Ovary (tissue), 9 donors: ENCODE data around the gene GSTM3. TPM values are rescaled to one million over a fixed set of nuclear protein-coding genes. Genes with fewer than 3 reads are reported as not detected.

Experiments
- DNase-seq, 5 donors: peaks; one replicate each; pipeline ENCODE4 v3.0.0-alpha.2; 2019 to 2020
- H3K27ac ChIP-seq, 2 donors: fragments of 200-600 bp; one replicate each; pipeline versions ENCODE4 v1.5.1 to v1.8.0; 2019 to 2022
- H3K27me3 ChIP-seq: fragments of 200-600 bp; one replicate; pipeline ENCODE4 v1.8.0; 2022
- H3K36me3 ChIP-seq: fragments of 200-600 bp; sonication (generic); one replicate; pipeline ENCODE4 v1.5.1; 2019
- H3K4me1 ChIP-seq: one replicate; pipeline ENCODE4 v1.8.1; 2013; ENCODE audit warnings: mild to moderate bottlenecking, moderate library complexity; ENCODE audit not compliant: insufficient read depth
- H3K4me3 ChIP-seq: fragments of 200-600 bp; sonication (generic); one replicate; pipeline ENCODE4 v1.5.1; 2017
- H3K9me3 ChIP-seq, 2 donors: fragments of 200-600 bp in 1 of 2; sonication (generic) in 1 of 2; one replicate each; pipeline versions ENCODE4 v1.5.1 to v1.8.1; 2013 to 2019; ENCODE audit warnings: mild to moderate bottlenecking in 1 of 2, moderate library complexity in 1 of 2
- CTCF ChIP-seq, 3 donors: fragments of 450-650 bp in 2 of 3; fragments of 200-600 bp in 1 of 3; IDR thresholded peaks; one replicate each; pipeline versions ENCODE4 v1.5.1 to v1.8.0; 2016 to 2022; ENCODE audit warnings: antibody characterized with exemption in 3 of 3, mild to moderate bottlenecking in 1 of 3
- EP300 ChIP-seq: sonication (generic); formaldehyde crosslinking; IDR thresholded peaks from one replicate; pipeline ENCODE4 v1.6.1; 2017; ENCODE audit warnings: antibody characterized with exemption
- POLR2A ChIP-seq: fragments of 450-650 bp; IDR thresholded peaks from one replicate; pipeline ENCODE4 v1.6.1; 2017; ENCODE audit warnings: antibody characterized with exemption, mild to moderate bottlenecking, moderate library complexity
- WGBS, 3 donors: extraction: QIAGEN DNeasy Blood & Tissue Kit in 1 of 3; methylation state at CpG; one replicate each; pipeline versions ENCODE4 v1.1.5 to v1.1.7; 2013 to 2017; 5-methylcytosine and 5-hydroxymethylcytosine counted together
- intact Hi-C, 4 donors: fragments of 100-400 bp; cut with DNase I; formaldehyde crosslinking; loops; one replicate each; pipeline versions ENCODE4 v1.11.0 to v1.15.1; 2022 to 2023
- polyA plus RNA-seq, 2 donors: library from polyadenylated mRNA; stranded (reverse); fragments of 200-250 nt in 1 of 2; fragments of 350-450 nt in 1 of 2; fragmentation: Illumina TruSeq in 1 of 2; extraction: RNeasy Lipid Tissue Mini Kit (QIAGEN cat#74804) in 1 of 2; gene quantifications; one replicate each; pipeline ENCODE4 v1.2.3, GENCODE V29; 2013 to 2014
- total RNA-seq, 7 donors: library from RNA; depleted of rRNA in 2 of 7; stranded (reverse); fragments of >200 nt in 2 of 7; fragmentation: NEBNext Ultra II Directional in 3 of 7; extraction: Animal tissue kit (Norgen Biotek cat#: 25700) in 3 of 7; gene quantifications; one replicate each; pipeline versions ENCODE4 v1.1.0 to v1.2.4, GENCODE V29; 2016 to 2023
- donor health status: DM: no; HTN: no; CAD: no; lungs with moderate emphysema.
- donor health status: DM: no; HTN: no; CAD: no.
- donor health status: Bipolar disorder and iron deficiency.
- donor health status: DM: yes; HTN: yes; CAD: no.
- donor health status: DM: no; HTN: no; CAD: no.
- donor health status: DM: yes; HTN: yes; CAD: no.

The GSTM3 gene
- total and polyA plus RNA-seq, 9 donors: 75.8 to 278 (median 147) TPM

DNA sequence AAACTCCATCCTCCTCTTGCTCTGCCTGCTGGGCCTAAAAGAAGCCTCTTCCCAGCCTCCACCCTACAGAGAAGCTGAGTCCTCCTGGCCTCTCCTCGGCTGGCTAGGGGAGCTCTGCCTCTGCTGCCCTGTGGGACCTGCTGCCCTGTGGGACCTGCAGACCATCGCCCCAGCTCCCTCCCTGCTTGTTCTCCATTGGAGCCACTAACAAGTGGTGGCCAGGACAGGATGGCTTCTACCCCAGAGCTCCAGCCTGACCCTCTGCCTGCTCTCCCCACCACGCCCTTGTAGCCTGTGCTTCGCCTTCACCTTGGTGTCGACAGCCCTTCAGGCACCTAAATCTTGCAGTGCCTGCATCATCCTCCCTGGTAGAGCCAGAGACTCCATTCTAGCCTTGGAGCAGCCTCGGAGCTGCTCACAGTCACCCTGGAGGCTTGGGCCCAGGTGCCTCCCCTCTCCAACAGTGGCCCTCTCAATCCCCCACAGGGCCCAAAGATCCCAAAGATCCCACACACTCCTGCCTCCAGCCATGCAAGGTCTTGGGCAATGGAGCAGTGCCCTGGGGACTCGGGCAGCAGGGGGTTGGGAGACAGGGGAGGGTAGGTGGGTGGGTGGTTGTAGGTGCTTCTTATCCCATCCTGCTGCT lies 19.9 kb upstream of the GSTM3 start:
- H3K36me3 ChIP-seq: no peaks in the 10 kb centered on the region
- WGBS, 3 donors: 94 to 95% (median 94%) methylated on average over 7 of the region's 7 CpGs
- DNase-seq: peak; percentile 5 to 30 (median 18)
- H3K27me3 ChIP-seq: no peaks in the 10 kb centered on the region
- no peaks in the 10 kb centered on the region for H3K9me3 ChIP-seq
- intact Hi-C loops: no loop called here
- TF ChIP-seq EP300 (no peak), CTCF (IDR thresholded peaks at IDR 0.05) (no peak), POLR2A (no peak)
- no peak overlapping the region for H3K4me3 ChIP-seq
- H3K4me1 ChIP-seq: peaks cover 20% of the 10 kb centered on the region
- H3K27ac ChIP-seq: no peak overlapping the region

DNA sequence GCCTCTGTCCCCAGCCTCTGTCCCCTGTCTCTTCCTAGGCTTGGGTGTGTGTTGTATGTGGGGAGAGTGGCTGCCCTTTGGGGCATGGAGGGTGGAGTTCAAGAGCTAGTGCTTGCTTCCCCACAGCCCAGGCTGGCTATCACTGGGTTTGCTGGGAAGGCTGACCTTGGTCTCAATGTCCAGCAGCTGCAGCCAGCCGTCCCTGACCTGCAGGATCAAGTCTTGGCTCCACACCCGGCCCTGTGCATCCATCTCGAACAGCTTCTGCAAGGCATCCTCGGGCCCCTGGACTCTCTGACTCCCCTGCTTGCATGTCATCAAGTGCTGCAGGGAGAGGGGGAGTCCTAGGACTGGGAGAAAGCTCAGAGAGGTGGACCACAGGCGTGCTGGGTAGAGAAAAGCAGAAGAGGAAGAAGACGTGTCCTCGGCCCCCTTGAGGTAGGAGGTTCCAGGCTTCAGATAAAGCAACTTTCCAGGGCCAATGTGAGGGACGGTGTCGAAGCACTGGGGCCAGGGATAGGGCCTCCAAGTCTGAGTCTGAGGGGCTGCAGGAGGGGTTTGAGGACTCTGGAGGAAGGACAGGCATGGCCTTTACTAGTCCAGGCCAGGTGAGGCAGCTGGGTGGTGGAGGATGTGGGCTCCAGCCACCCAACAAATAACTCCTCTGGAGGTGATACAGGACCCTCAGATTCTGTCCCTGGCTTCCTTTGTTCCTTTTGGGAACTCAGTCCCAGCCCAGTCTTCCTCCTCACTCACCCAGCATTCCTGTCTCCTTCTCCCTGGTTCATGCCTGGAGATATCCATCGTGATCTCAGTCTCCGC lies 18.9 kb upstream of the GSTM3 start:
- no peaks in the 10 kb centered on the region for H3K27me3 ChIP-seq
- DNase-seq: peak; percentile 20 to 71 (median 42)
- intact Hi-C loops: loop anchor here in 1 of 4 donors (5.0 kb wide), 1 partner anchor 92 kb away; the partner anchor contains the start of gene GSTM2
- no peak overlapping the region for H3K4me3 ChIP-seq
- WGBS, 3 donors: 64 to 78% (median 75%) methylated on average over 11 of the region's 11 CpGs
- TF ChIP-seq EP300 (no peak), CTCF (IDR thresholded peaks at IDR 0.05) (no peak), POLR2A (no peak)
- peaks cover 20% of the 10 kb centered on the region for H3K4me1 ChIP-seq
- no peaks in the 10 kb centered on the region for H3K9me3 ChIP-seq
- H3K27ac ChIP-seq: no peak overlapping the region
- H3K36me3 ChIP-seq: no peaks in the 10 kb centered on the region

DNA sequence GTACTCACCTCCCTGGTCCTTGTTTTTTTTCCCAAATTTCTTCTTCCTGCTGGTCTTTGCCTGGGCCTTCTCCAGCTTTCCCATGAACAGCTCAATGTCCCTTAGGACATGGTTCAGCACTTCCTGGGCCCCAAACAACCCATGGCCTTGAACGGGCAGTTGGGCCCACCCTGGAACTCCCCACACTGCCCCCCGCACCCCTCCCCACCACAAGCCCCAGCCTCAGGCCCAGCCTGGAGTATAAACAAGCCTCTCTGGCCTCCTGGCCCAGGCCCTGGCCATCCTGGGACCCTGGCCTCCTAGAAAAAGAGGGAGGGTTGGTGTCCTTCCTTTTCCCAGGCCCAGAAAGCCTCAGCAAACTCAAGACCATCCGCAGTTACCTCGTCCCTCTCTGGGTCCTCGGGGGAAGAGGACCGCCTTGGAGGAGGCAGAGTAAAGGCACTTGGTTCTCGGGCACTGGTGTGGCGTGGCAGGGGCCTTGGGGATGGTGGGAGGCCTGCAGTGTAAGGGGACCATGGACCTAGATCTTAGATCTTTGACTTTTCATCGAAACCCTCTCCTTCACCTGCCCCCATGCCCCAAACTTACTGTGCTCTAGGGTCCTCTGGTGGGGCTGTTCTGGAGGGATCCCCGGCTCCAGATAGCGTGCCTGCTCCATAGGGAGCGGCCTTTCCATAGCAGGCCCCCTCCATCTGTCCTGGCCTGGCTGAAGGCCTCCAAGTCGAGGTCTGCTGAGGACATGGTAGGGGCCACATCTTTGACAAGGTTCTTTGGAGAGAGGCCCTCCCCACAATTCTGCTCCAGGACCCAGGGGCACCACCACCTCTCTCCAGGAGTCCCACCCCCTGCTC lies 17.3 kb upstream of the GSTM3 start:
- intact Hi-C loops: loop anchor here in 1 of 4 donors (5.0 kb wide), 1 partner anchor 91 kb away; the partner anchor contains the start of gene GSTM2
- WGBS, 3 donors: 89 to 93% (median 90%) methylated on average over 13 of the region's 13 CpGs
- peak in 4 of 5 donors; percentile 8 to 49 (median 22) for DNase-seq
- Histone ChIP-seq H3K36me3 (no peaks in the 10 kb centered on the region), H3K9me3 (no peaks in the 10 kb centered on the region), H3K27me3 (no peaks in the 10 kb centered on the region), H3K4me1 (peaks cover 20% of the 10 kb centered on the region), H3K4me3 (no peak overlapping the region), H3K27ac (peak overlapping the region; percentile 70 to 91)
- TF ChIP-seq POLR2A (no peak), CTCF (IDR thresholded peaks at IDR 0.05) (no peak), EP300 (no peak)
